Liver (tissue), 9 donors: ENCODE data around the gene CDH23. TPM values are rescaled to one million over a fixed set of nuclear protein-coding genes. Genes with fewer than 3 reads are reported as not detected.

Experiments
- DNase-seq: peaks from one replicate; pipeline ENCODE4 v3.0.0-alpha.2; 2017; ENCODE audit warnings: low spot score
- H3K27ac ChIP-seq, 2 donors: one replicate each; pipeline ENCODE4 v1.7.0; 2013; ENCODE audit warnings: inconsistent platforms in 2 of 2, low read length in 2 of 2, control low read depth in 1 of 2, low read depth in 1 of 2, mild to moderate bottlenecking in 1 of 2
- H3K27me3 ChIP-seq, 4 donors: one replicate each; pipeline versions ENCODE4 v1.6.1 to v1.7.0; 2013; ENCODE audit warnings: low read length in 3 of 4, inconsistent platforms in 1 of 4, mild to moderate bottlenecking in 1 of 4, moderate library complexity in 1 of 4; ENCODE audit not compliant: control insufficient read depth in 4 of 4, insufficient read depth in 4 of 4
- H3K36me3 ChIP-seq, 4 donors: one replicate each; pipeline versions ENCODE4 v1.6.1 to v1.7.0; 2013; ENCODE audit warnings: low read length in 3 of 4, mild to moderate bottlenecking in 3 of 4, low read depth in 1 of 4, moderate library complexity in 1 of 4; ENCODE audit not compliant: control insufficient read depth in 4 of 4, insufficient read depth in 3 of 4
- H3K4me1 ChIP-seq, 4 donors: one replicate each; pipeline versions ENCODE4 v1.6.1 to v1.7.0; 2013; ENCODE audit warnings: low read length in 3 of 4, mild to moderate bottlenecking in 3 of 4, moderate library complexity in 1 of 4; ENCODE audit not compliant: control insufficient read depth in 4 of 4, insufficient read depth in 4 of 4
- H3K4me3 ChIP-seq, 3 donors: one replicate each; pipeline versions ENCODE4 v1.6.1 to v1.7.0; 2013; ENCODE audit warnings: low read length in 3 of 3, control low read depth in 1 of 3, low read depth in 1 of 3, mild to moderate bottlenecking in 1 of 3
- H3K9ac ChIP-seq, 2 donors: one replicate each; pipeline ENCODE4 v1.7.0; 2013; ENCODE audit warnings: low read length in 2 of 2, mild to moderate bottlenecking in 2 of 2, moderate library complexity in 2 of 2, control low read depth in 1 of 2, low read depth in 1 of 2
- H3K9me3 ChIP-seq, 4 donors: one replicate each; pipeline versions ENCODE4 v1.6.1 to v1.7.0; 2013; ENCODE audit warnings: low read length in 3 of 4; ENCODE audit not compliant: control insufficient read depth in 4 of 4
- EGR1 ChIP-seq, 2 donors: IDR thresholded peaks; 2 replicates each; pipeline ENCODE4 v1.6.1; 2016 to 2018; ENCODE audit warnings: antibody characterized with exemption in 2 of 2, low read depth in 2 of 2
- FOXA1 ChIP-seq: IDR thresholded peaks from 2 replicates; pipeline ENCODE4 v1.6.1; 2016; ENCODE audit warnings: antibody characterized with exemption
- FOXA2 ChIP-seq: IDR thresholded peaks from 2 replicates; pipeline ENCODE4 v1.6.1; 2016; ENCODE audit warnings: antibody characterized with exemption
- GABPA ChIP-seq, 2 donors: IDR thresholded peaks in 1 of 2; conservative IDR thresholded peaks in 1 of 2; 2 replicates each; pipeline ENCODE4 v1.6.1; 2016; ENCODE audit warnings: antibody characterized with exemption in 2 of 2, mild to moderate bottlenecking in 1 of 2, moderate library complexity in 1 of 2
- HNF4A ChIP-seq, 2 donors: conservative IDR thresholded peaks; 2 replicates each; pipeline ENCODE4 v1.6.1; 2016; ENCODE audit warnings: antibody characterized with exemption in 2 of 2, mild to moderate bottlenecking in 2 of 2
- HNF4G ChIP-seq: IDR thresholded peaks from 2 replicates; pipeline ENCODE4 v1.6.1; 2016; ENCODE audit warnings: antibody characterized with exemption
- JUND ChIP-seq, 2 donors: IDR thresholded peaks; 2 replicates each; pipeline ENCODE4 v1.6.1; 2016; ENCODE audit warnings: antibody characterized with exemption in 2 of 2
- NR2F2 ChIP-seq: IDR thresholded peaks from 2 replicates; pipeline ENCODE4 v1.6.1; 2016; ENCODE audit warnings: antibody characterized with exemption
- RAD21 ChIP-seq, 2 donors: IDR thresholded peaks; 2 replicates each; pipeline ENCODE4 v1.6.1; 2016; ENCODE audit warnings: antibody characterized with exemption in 2 of 2, mild to moderate bottlenecking in 2 of 2
- RXRA ChIP-seq, 2 donors: IDR thresholded peaks; 2 replicates each; pipeline ENCODE4 v1.6.1; 2017 to 2018; ENCODE audit warnings: antibody characterized with exemption in 2 of 2, mild to moderate bottlenecking in 1 of 2
- SP1 ChIP-seq: IDR thresholded peaks from 2 replicates; pipeline ENCODE4 v1.6.1; 2018; ENCODE audit warnings: antibody characterized with exemption, mild to moderate bottlenecking
- TAF1 ChIP-seq: conservative IDR thresholded peaks from 2 replicates; pipeline ENCODE4 v1.6.1; 2016; ENCODE audit warnings: antibody characterized with exemption, mild to moderate bottlenecking
- YY1 ChIP-seq: IDR thresholded peaks from 2 replicates; pipeline ENCODE4 v1.6.1; 2016; ENCODE audit warnings: antibody characterized with exemption, mild to moderate bottlenecking
- WGBS: extraction: QIAGEN DNeasy Blood & Tissue Kit; methylation state at CpG from one replicate; pipeline ENCODE4 v1.1.7; 2013; 5-methylcytosine and 5-hydroxymethylcytosine counted together
- polyA plus RNA-seq, 2 donors: library from polyadenylated mRNA; stranded (reverse) in 1 of 2; unstranded in 1 of 2; fragments of 200-250 nt in 1 of 2; fragments of >200 nt in 1 of 2; fragmentation: Nextera tagmentation in 1 of 2; extraction: Ambion mirVana in 1 of 2; gene quantifications; one replicate each; pipeline versions ENCODE4 v1.2.1 to v1.2.3, GENCODE V29; 2013 to 2015
- total RNA-seq, 2 donors: library from RNA; depleted of rRNA; stranded (reverse); fragments of >200 nt; gene quantifications; one replicate each; pipeline ENCODE4 v1.2.3, GENCODE V29; 2014
- TF ChIP-seq, protein P1 (sequence below): IDR thresholded peaks from 2 replicates; pipeline ENCODE4 v1.6.1; 2016; ENCODE audit warnings: antibody characterized with exemption
- TF ChIP-seq, protein P2 (sequence below): IDR thresholded peaks from 2 replicates; pipeline ENCODE4 v1.6.1; 2016; ENCODE audit warnings: antibody characterized with exemption
- TF ChIP-seq, protein P3 (sequence below): IDR thresholded peaks from 2 replicates; pipeline ENCODE4 v1.6.1; 2016; ENCODE audit warnings: antibody characterized with exemption
- TF ChIP-seq, protein P4 (sequence below): IDR thresholded peaks from 2 replicates; pipeline ENCODE4 v1.6.1; 2016; ENCODE audit warnings: antibody characterized with exemption, mild to moderate bottlenecking
- TF ChIP-seq, protein P5 (sequence below): fragments of 150-350 bp; IDR thresholded peaks from 2 replicates; pipeline ENCODE4 v1.5.1; 2017; ENCODE audit warnings: improper control_type of control experiment, low read depth, low read length; ENCODE audit not compliant: missing input control
- donor health status: healthy.
- donor health status: healthy.
- donor health status: healthy.
- donor health status: healthy.
- donor health status: healthy.

Gene CDH23
- total and polyA plus RNA-seq, 4 donors = 1.5 to 4.7 (median 3.4) TPM

DNA sequence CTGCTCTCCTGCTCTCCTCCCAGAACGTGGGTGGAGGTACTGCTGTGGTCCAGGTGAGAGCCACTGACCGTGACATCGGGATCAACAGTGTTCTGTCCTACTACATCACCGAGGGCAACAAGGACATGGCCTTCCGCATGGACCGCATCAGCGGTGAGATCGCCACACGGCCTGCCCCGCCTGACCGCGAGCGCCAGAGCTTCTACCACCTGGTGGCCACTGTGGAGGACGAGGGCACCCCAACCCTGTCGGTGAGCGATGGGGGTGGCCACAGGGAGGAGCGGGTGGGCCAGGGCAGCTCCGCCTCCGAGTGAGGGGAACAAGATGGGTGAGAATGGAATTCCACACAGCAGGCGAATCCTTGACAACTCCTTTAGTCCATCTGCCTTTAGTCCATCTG, 345.0 kb downstream of the CDH23 start:
- no peak overlapping the region for H3K4me3 ChIP-seq
- no peak for TF ChIP-seq EGR1 (IDR thresholded peaks at IDR 0.05; ENCODE audit: low read depth in 2 of 2)
- TF ChIP-seq HNF4A (conservative IDR thresholded peaks at IDR 0.05) = no peak
- TF ChIP-seq, protein P1, sequence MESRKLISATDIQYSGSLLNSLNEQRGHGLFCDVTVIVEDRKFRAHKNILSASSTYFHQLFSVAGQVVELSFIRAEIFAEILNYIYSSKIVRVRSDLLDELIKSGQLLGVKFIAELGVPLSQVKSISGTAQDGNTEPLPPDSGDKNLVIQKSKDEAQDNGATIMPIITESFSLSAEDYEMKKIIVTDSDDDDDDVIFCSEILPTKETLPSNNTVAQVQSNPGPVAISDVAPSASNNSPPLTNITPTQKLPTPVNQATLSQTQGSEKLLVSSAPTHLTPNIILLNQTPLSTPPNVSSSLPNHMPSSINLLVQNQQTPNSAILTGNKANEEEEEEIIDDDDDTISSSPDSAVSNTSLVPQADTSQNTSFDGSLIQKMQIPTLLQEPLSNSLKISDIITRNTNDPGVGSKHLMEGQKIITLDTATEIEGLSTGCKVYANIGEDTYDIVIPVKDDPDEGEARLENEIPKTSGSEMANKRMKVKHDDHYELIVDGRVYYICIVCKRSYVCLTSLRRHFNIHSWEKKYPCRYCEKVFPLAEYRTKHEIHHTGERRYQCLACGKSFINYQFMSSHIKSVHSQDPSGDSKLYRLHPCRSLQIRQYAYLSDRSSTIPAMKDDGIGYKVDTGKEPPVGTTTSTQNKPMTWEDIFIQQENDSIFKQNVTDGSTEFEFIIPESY = no peak
- TF ChIP-seq RAD21 (IDR thresholded peaks at IDR 0.05) = no peak
- TF ChIP-seq HNF4G = no peak
- TF ChIP-seq JUND (IDR thresholded peaks at IDR 0.05) = no peak
- TF ChIP-seq, protein P2, sequence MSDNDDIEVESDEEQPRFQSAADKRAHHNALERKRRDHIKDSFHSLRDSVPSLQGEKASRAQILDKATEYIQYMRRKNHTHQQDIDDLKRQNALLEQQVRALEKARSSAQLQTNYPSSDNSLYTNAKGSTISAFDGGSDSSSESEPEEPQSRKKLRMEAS = no peak
- TF ChIP-seq, protein P3, sequence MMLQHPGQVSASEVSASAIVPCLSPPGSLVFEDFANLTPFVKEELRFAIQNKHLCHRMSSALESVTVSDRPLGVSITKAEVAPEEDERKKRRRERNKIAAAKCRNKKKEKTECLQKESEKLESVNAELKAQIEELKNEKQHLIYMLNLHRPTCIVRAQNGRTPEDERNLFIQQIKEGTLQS = no peak
- no peak for TF ChIP-seq TAF1
- TF ChIP-seq RXRA (IDR thresholded peaks at IDR 0.05) = no peak
- no peak for TF ChIP-seq YY1
- H3K27ac ChIP-seq = no peak overlapping the region
- WGBS = 97% methylated on average over 20 of the region's 20 CpGs
- H3K4me1 ChIP-seq = peaks cover 0 to 13% (median 3%) of the 10 kb centered on the region in 4 donors
- no peak for DNase-seq
- no peaks in the 10 kb centered on the region for H3K27me3 ChIP-seq
- H3K36me3 ChIP-seq = no peaks in the 10 kb centered on the region
- H3K9ac ChIP-seq = no peak overlapping the region
- H3K9me3 ChIP-seq = no peaks in the 10 kb centered on the region

DNA sequence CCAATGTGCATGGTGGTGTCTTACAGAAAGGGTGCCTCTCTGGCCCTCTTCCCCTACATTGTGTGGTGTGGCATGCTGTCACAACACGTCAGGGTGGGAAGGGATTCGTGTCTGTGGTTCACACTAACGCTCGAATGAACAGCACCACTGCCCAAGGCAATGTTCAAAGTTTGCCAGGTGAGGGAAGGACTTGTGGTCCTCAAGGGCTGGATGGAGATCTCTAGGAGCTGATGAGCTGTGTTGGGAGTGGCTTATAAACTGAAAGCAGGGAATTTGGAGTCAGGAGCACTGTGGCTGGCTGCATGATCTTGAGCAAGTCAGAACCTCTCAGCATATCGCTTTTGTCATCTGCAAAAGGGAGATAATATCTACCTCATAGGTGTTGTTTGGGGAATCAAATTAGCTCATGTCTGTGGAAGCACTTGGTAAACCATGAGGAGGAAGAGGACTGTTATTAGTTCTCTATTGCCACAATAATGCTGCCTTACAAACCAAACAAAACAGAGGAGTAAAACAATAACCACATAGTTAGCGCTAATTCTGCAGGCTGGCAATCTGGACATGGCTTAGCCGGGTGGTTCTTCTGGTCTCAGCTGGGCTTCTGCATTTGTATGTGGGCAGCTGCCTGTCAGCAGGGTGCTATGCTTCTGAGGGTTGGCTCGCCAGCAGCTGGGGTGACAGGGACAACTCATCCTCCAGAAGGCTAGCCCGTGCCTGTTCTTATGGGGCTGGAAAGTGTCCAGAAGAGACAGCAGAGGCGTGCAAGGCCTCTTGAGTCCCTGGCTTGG, 345.8 kb downstream of the CDH23 start:
- H3K4me3 ChIP-seq = no peak overlapping the region
- TF ChIP-seq, protein P1 = no peak
- TF ChIP-seq RXRA (IDR thresholded peaks at IDR 0.05) = no peak
- no peak for TF ChIP-seq GABPA (IDR thresholded peaks at IDR 0.05 in 1 of 2, conservative IDR thresholded peaks at IDR 0.05 in 1 of 2)
- TF ChIP-seq EGR1 (IDR thresholded peaks at IDR 0.05; ENCODE audit: low read depth in 2 of 2) = no peak
- TF ChIP-seq, protein P3 = no peak
- TF ChIP-seq FOXA2 = no peak
- TF ChIP-seq NR2F2 = no peak
- TF ChIP-seq RAD21 (IDR thresholded peaks at IDR 0.05) = no peak
- TF ChIP-seq, protein P4, sequence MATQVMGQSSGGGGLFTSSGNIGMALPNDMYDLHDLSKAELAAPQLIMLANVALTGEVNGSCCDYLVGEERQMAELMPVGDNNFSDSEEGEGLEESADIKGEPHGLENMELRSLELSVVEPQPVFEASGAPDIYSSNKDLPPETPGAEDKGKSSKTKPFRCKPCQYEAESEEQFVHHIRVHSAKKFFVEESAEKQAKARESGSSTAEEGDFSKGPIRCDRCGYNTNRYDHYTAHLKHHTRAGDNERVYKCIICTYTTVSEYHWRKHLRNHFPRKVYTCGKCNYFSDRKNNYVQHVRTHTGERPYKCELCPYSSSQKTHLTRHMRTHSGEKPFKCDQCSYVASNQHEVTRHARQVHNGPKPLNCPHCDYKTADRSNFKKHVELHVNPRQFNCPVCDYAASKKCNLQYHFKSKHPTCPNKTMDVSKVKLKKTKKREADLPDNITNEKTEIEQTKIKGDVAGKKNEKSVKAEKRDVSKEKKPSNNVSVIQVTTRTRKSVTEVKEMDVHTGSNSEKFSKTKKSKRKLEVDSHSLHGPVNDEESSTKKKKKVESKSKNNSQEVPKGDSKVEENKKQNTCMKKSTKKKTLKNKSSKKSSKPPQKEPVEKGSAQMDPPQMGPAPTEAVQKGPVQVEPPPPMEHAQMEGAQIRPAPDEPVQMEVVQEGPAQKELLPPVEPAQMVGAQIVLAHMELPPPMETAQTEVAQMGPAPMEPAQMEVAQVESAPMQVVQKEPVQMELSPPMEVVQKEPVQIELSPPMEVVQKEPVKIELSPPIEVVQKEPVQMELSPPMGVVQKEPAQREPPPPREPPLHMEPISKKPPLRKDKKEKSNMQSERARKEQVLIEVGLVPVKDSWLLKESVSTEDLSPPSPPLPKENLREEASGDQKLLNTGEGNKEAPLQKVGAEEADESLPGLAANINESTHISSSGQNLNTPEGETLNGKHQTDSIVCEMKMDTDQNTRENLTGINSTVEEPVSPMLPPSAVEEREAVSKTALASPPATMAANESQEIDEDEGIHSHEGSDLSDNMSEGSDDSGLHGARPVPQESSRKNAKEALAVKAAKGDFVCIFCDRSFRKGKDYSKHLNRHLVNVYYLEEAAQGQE = no peak
- no peak for TF ChIP-seq HNF4A (conservative IDR thresholded peaks at IDR 0.05)
- TF ChIP-seq, protein P2 = no peak
- TF ChIP-seq, protein P5, sequence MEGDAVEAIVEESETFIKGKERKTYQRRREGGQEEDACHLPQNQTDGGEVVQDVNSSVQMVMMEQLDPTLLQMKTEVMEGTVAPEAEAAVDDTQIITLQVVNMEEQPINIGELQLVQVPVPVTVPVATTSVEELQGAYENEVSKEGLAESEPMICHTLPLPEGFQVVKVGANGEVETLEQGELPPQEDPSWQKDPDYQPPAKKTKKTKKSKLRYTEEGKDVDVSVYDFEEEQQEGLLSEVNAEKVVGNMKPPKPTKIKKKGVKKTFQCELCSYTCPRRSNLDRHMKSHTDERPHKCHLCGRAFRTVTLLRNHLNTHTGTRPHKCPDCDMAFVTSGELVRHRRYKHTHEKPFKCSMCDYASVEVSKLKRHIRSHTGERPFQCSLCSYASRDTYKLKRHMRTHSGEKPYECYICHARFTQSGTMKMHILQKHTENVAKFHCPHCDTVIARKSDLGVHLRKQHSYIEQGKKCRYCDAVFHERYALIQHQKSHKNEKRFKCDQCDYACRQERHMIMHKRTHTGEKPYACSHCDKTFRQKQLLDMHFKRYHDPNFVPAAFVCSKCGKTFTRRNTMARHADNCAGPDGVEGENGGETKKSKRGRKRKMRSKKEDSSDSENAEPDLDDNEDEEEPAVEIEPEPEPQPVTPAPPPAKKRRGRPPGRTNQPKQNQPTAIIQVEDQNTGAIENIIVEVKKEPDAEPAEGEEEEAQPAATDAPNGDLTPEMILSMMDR = no peak
- TF ChIP-seq YY1 = no peak
- TF ChIP-seq HNF4G = no peak
- TF ChIP-seq TAF1 = no peak
- TF ChIP-seq FOXA1 = no peak
- TF ChIP-seq JUND (IDR thresholded peaks at IDR 0.05) = no peak
- no peak for TF ChIP-seq SP1
- no peak overlapping the region for H3K27ac ChIP-seq
- no peaks in the 10 kb centered on the region for H3K36me3 ChIP-seq
- peaks cover 2 to 11% (median 4%) of the 10 kb centered on the region in 4 donors for H3K4me1 ChIP-seq
- no peaks in the 10 kb centered on the region for H3K9me3 ChIP-seq
- no peak overlapping the region for H3K9ac ChIP-seq
- DNase-seq = no peak
- 91% methylated on average over 10 of the region's 10 CpGs for WGBS
- no peaks in the 10 kb centered on the region for H3K27me3 ChIP-seq
